Right cardiac atrium (tissue), 5 donors: Measurements from ENCODE around the gene PALB2. TPM values are rescaled to one million over a fixed set of nuclear protein-coding genes. Genes with fewer than 3 reads are reported as not detected.
"Not testable (repeated sequence)": the region's sequence is repeated elsewhere in the genome, so short reads cannot be mapped to it uniquely, and the experiment has no call there.

Experiments
- ATAC-seq, 2 donors: fragments of 200-7000 bp; cut with Tn5 transposase; one replicate each; pipeline versions ENCODE4 v1.8.0 to v1.9.1; 2020; ENCODE audit warnings: moderate library complexity in 2 of 2, mild to moderate bottlenecking in 1 of 2
- DNase-seq, 3 donors: peaks; one replicate each; pipeline ENCODE4 v3.0.0-alpha.2; 2020
- H3K27ac ChIP-seq: one replicate; pipeline ENCODE4 v1.5.1; 2013; ENCODE audit warnings: mild to moderate bottlenecking, low read length, control low read depth, moderate library complexity
- H3K27me3 ChIP-seq: one replicate; pipeline ENCODE4 v1.6.1; 2013; ENCODE audit not compliant: control insufficient read depth, insufficient read depth
- H3K4me1 ChIP-seq: one replicate; pipeline ENCODE4 v1.6.1; 2013; ENCODE audit warnings: low read length; ENCODE audit not compliant: control insufficient read depth, insufficient read depth
- H3K4me3 ChIP-seq: one replicate; pipeline ENCODE4 v1.5.1; 2013; ENCODE audit warnings: low read length, control low read depth
- H3K9me3 ChIP-seq: one replicate; pipeline ENCODE4 v1.6.1; 2013; ENCODE audit warnings: low read length; ENCODE audit not compliant: control insufficient read depth
- WGBS: extraction: QIAGEN DNeasy Blood & Tissue Kit; methylation state at CpG from one replicate; pipeline ENCODE4 v1.1.7; 2013; 5-methylcytosine and 5-hydroxymethylcytosine counted together
- intact Hi-C, 4 donors: fragments of 100-400 bp; cut with DNase I; formaldehyde crosslinking; loops; one replicate each; pipeline versions ENCODE4 v1.11.0 to v1.14.0; 2022 to 2023
- polyA plus RNA-seq: library from polyadenylated mRNA; stranded (reverse); fragments of 200-250 nt; gene quantifications from one replicate; pipeline ENCODE4 v1.2.3, GENCODE V29; 2013
- total RNA-seq, 4 donors: library from RNA; stranded (reverse); fragmentation: NEBNext Ultra II Directional; extraction: Animal tissue kit (Norgen Biotek cat#: 25700); gene quantifications; one replicate each; pipeline ENCODE4 v1.2.1, GENCODE V29; 2021
- donor health status: healthy with polysubstance abuse.
- donor health status: DM: no; HTN: yes; CAD: no.
- donor health status: DM: no; HTN: no; CAD: no.
- donor health status: DM: no; HTN: yes; CAD: no; lungs with severe emphysema.
- donor health status: DM: yes; HTN: yes; CAD: no.

PALB2 gene
- total and polyA plus RNA-seq, 5 donors, result 4.1 to 6.8 (median 5.7) TPM

- intact Hi-C loops, result loop anchor here in 3 of 4 donors (2.0 to 5.0 kb wide), 2 partner anchors 40 kb away; partner anchors contain the start of genes EARS2 (in 3 of the 3) and UBFD1 (in 3 of the 3)
- WGBS, result 73% methylated on average over 11 of the region's 11 CpGs
- peak overlapping the region; percentile 83 for H3K27ac ChIP-seq
- H3K27me3 ChIP-seq, result no peaks in the 10 kb centered on the region
- H3K4me1 ChIP-seq, result peaks cover 3% of the 10 kb centered on the region
- no peak overlapping the region for H3K4me3 ChIP-seq
- no peaks in the 10 kb centered on the region for H3K9me3 ChIP-seq
- ATAC-seq (peak; percentile 33 to 68), DNase-seq (peak in 2 of 3 donors; percentile 63 to 69)
These were observed 43.9 kb downstream of the PALB2 start for GRCh38 chr16:23597003-23597756.

DNA sequence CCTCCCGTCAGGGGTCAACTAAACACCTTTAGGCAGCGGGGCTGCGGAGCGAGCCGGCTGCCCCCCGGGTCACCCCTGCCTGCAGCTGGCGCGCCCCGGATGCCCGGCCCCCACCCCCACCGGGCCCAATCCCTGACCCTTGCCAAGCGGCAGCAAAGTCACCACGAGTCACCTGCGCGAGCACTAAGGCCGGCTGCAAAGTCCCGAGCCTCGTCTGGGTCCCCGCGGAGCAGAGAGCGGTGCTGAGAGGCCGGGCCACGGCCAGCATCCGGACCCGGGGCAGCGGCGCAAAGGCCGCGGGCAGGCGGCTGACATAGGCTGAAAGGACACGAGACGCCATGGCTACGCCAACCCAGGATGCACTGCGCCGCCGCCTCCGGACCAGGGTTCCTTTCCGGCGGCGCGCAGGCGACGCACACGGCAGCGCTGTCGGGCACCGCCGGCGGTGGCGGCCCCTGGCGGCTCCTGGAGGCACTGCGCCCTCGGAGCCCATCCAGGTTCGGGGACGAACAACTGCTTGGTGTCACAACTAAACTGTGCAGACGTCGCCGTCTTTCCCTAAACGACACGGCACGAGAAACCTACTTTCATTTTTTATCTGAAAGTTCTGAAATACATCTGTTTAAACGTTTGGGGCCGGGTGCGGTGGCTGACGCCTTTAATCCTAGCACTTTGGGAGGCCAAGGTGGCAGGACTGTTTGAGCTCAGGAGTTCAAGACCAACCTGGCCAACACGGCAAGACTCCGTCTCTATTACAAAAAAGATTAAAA lies 45.0 kb downstream of the PALB2 start, which contains the start of gene NDUFAB1:
NDUFAB1 (minus strand) TSS at position 366 of the 770 bp plus-strand sequence; CDS start at position 340, 26 bp downstream.
- DNase-seq (peak; percentile 91 to 96 (median 96)), ATAC-seq (peak; percentile 97 to 98)
- Histone ChIP-seq H3K27me3 (no peaks in the 10 kb centered on the region), H3K9me3 (no peaks in the 10 kb centered on the region), H3K27ac (peak within 1 kb of the TSS; percentile 83), H3K4me1 (peaks cover 3% of the 10 kb centered on the region), H3K4me3 (peak within 1 kb of the TSS; percentile 68)
- 2% methylated on average over 67 of the region's 67 CpGs for WGBS
- intact Hi-C loops, result loop anchor here in 3 of 4 donors (2.0 to 5.0 kb wide), 2 partner anchors 39 kb away; partner anchors contain the start of genes EARS2 (in 3 of the 3) and UBFD1 (in 3 of the 3)

GRCh38 chr16:23595246-23595950 lies 45.7 kb downstream of the PALB2 start:
- intact Hi-C loops, result loop anchor here in 2 of 4 donors (5.0 kb wide), 1 partner anchor 38 kb away; the partner anchor contains the start of genes EARS2 (in 2 of the 2) and UBFD1 (in 2 of the 2)
- peak overlapping the region; percentile 68 for H3K4me3 ChIP-seq
- peaks cover 3% of the 10 kb centered on the region for H3K4me1 ChIP-seq
- H3K9me3 ChIP-seq, result no peaks in the 10 kb centered on the region
- H3K27ac ChIP-seq, result peak overlapping the region; percentile 76
- no peaks in the 10 kb centered on the region for H3K27me3 ChIP-seq
- no peak for DNase-seq
- 17% methylated on average over 34 of the region's 34 CpGs for WGBS
- no peak for ATAC-seq

GRCh38 chr16:23594186-23594585 lies 46.9 kb downstream of the PALB2 start:
- no peaks in the 10 kb centered on the region for H3K9me3 ChIP-seq
- DNase-seq, result peak; percentile 33 to 69 (median 61)
- peak overlapping the region; percentile 76 for H3K27ac ChIP-seq
- no peak overlapping the region for H3K4me3 ChIP-seq
- 82% methylated on average over 12 of the region's 12 CpGs for WGBS
- intact Hi-C loops, result no loop called here
- peak; percentile 20 to 21 for ATAC-seq
- H3K27me3 ChIP-seq, result no peaks in the 10 kb centered on the region
- H3K4me1 ChIP-seq, result peaks cover 3% of the 10 kb centered on the region

GRCh38 chr16:23590181-23590580 lies 50.9 kb downstream of the PALB2 start:
- DNase-seq (no peak), ATAC-seq (no peak)
- Histone ChIP-seq H3K4me3 (no peak overlapping the region), H3K27ac (no peak overlapping the region), H3K9me3 (no peaks in the 10 kb centered on the region), H3K4me1 (no peaks in the 10 kb centered on the region), H3K27me3 (no peaks in the 10 kb centered on the region)
- intact Hi-C loops, result no loop called here
- WGBS, result over 99% methylated on average over 3 of the region's 3 CpGs

DNA sequence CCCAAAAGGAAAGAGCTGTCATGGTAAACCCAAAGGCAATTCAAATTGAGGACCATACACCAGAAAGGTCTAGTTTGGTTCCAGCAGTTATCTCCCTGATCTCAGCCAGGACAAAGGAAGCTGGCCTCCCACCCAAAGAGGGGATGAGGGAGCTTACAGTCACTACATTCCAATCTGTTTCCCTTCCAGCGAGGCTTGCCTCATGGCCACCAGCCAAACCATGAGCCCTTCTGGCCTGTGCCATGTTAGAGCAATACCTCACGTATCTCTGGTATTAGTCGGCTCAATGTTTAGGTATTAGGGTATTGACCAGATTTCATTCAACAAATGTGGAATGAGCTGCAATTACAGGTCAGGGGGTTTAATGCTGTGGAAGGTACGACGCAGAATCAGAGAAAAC lies 53.4 kb downstream of the PALB2 start:
- intact Hi-C loops, result no loop called here
- Histone ChIP-seq H3K4me3 (no peak overlapping the region), H3K4me1 (no peaks in the 10 kb centered on the region), H3K9me3 (no peaks in the 10 kb centered on the region), H3K27me3 (no peaks in the 10 kb centered on the region), H3K27ac (no peak overlapping the region)
- ATAC-seq (peak in 1 of 2 donors; percentile 22), DNase-seq (peak in 1 of 3 donors; percentile 47)
- WGBS, result 69% methylated on average over 5 of the region's 5 CpGs

DNA sequence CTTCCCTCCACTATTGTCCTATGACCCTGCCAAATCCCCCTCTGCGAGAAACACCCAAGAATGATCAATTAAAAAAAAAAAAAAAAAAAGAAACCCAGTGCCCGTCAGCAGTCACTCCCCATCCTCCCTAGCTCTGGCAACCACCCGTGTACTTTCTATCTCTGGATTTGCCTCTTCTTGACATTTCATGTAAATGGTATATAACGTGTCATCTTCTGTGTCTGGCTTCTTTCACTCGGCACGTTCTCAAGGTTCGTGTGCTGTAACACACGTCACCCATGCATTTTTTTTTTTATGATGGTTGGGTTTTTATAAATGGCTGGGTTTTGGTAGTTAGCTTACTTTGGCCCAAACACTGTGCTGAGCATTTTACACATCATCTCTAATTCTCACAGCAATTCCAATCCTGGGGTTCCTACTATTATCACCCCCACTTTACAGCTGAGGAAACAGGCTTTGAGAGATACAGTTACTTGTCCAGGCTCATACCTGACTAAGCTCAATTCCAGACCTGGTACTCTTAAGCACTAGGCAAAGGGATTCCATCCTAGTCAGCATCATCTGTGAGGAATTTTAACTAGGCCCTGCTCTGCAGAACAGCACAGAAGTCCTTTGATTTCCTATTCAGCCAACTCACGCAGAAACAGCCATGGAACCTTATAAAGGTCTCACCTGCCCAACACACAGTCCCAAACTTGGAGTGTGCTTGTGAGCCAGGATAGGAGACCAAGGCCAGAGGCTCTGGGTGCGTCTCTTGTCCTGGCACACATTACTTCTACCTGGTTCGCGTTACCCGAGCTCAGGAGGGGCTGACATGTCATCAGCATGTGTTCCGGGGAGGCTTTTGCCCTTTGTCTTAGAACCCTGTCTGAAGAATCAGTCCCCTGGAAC lies 56.7 kb downstream of the PALB2 start:
- H3K27me3 ChIP-seq, result no peaks in the 10 kb centered on the region
- no peak for DNase-seq
- H3K27ac ChIP-seq, result peak overlapping the region; percentile 50
- ATAC-seq, result peak; percentile 67 to 73
- WGBS, result 74% methylated on average over 13 of the region's 14 CpGs
- no peaks in the 10 kb centered on the region for H3K9me3 ChIP-seq
- H3K4me1 ChIP-seq, result no peaks in the 10 kb centered on the region
- intact Hi-C loops, result no loop called here
- H3K4me3 ChIP-seq, result no peak overlapping the region

DNA sequence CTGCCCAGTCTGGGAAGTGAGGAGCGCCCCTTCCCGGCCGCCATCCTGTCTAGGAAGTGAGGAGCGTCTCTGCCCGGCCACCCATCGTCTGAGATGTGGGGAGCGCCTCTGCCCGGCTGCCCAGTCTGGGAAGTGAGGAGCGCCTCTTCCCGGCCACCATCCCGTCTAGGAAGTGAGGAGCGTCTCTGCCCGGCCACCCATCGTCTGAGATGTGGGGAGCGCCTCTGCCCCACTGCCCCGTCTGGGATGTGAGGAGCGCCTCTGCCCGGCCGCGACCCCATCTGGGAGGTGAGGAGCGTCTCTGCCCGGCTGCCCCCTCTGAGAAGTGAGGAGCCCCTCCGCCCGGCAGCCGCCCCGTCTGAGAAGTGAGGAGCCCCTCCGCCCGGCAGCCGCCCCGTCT lies 57.8 kb downstream of the PALB2 start:
- H3K4me3 ChIP-seq, intact Hi-C loops, H3K4me1 ChIP-seq, H3K9me3 ChIP-seq, H3K27ac ChIP-seq, ATAC-seq, H3K27me3 ChIP-seq: not testable (repeated sequence)
- peak in 1 of 3 donors; percentile 39 for DNase-seq
- 94% methylated on average over 30 of the region's 30 CpGs for WGBS

GRCh38 chr16:23581764-23582163 lies 59.3 kb downstream of the PALB2 start:
- Histone ChIP-seq H3K4me1 (peaks cover 4% of the 10 kb centered on the region), H3K27me3 (no peaks in the 10 kb centered on the region), H3K27ac (no peak overlapping the region), H3K9me3 (no peaks in the 10 kb centered on the region), H3K4me3 (no peak overlapping the region)
- intact Hi-C loops, result no loop called here
- DNase-seq (no peak), ATAC-seq (no peak)

- Histone ChIP-seq H3K4me3 (no peak overlapping the region), H3K9me3 (no peaks in the 10 kb centered on the region), H3K4me1 (peaks cover 4% of the 10 kb centered on the region), H3K27me3 (no peaks in the 10 kb centered on the region), H3K27ac (no peak overlapping the region)
- intact Hi-C loops, result no loop called here
- no peak for DNase-seq
- no peak for ATAC-seq
These were observed 60.7 kb downstream of the PALB2 start for GRCh38 chr16:23580391-23580790.
